Stimulated activated CD4-positive, alpha-beta T cell treated with anti-CD3 and anti-CD28 coated beads, Interleukin-1b, Interleukin-23, amount 100 ng/mL, for 24 hours (primary cell): Measurements from ENCODE around the gene CASD1.

Experiments used
- DNase-seq, 4 experiments: peaks; one replicate each; pipeline ENCODE4 v3.0.0-alpha.2; 2020; ENCODE audit warnings: low read depth in 4 of 4, low spot score in 1 of 4

CASD1 gene

DNA sequence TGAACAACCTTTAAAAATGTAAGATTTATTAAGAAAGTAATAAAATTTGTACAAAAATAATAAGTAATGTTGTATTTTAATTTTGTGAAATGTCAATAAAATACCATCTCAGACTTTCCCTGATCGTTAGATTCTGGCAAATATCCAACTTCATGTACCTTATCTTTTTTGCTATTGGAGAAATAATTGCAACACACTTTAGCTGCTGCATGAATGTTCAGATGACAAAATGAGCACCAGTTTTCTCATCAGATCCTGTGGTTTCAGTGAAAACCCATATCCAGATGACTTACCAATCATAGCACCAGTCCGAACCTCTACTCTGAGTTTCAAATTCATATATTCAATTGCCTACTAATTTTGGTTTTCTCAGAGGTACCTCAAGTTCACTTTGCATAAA lies 69.9 kb downstream of the CASD1 start:
- DNase-seq, result no peak

DNA sequence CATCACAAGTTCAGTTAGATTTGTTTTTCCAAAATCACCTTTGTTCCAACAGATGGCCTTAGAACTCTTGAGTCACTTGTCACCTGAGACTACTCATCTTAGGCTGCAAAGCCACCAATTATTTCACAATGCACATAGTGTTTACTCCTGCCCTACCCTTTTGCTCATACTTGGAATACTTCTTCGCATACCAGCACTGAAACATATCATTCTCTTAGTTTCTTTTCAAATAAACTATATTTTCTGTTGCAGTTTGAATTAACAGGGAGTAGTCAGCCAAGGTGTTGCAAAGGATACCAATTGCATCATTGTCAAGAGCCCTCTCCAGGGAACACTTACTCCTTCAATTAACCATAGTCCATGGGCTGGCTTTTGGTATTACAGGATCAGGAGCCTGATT lies 71.0 kb downstream of the CASD1 start:
- no peak for DNase-seq

DNA sequence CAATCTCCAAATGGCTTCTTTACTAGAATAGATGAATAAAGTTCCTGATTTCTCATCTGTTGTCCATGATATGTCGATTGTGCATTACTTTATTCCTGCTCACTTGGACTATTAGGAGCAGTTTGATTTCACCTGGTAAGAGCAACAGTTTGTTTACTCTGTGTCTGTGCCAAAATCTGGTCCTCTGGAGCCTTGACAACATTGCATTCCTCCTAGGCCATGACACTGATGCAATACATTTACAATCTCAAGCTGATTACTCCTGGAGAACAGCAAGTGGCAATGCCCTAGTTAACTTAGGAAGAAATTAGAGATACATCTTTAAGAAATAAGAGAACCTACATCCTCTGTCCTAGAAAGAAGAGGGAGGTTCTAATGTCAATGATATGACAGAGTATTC lies 74.5 kb downstream of the CASD1 start:
- DNase-seq, result no peak

DNA sequence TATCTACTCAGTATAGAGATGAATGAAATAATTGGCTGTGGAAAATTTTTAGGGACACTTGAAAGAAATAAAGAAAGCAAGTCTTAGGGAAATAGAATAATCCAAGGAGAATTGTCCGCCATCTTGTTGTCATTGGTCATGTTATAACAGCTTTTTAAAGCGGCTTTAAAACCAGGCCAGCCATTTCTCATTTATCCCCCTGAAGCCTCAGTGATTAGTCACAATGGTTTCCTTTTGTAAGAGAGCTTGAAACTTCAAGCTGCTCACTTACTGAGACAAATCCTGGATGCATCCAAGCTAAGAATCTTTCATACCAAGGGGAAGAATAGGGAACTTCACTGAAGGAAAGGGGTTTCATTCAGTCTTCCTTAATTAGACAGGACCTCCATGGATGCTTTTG lies 78.5 kb downstream of the CASD1 start:
- no peak for DNase-seq

DNA sequence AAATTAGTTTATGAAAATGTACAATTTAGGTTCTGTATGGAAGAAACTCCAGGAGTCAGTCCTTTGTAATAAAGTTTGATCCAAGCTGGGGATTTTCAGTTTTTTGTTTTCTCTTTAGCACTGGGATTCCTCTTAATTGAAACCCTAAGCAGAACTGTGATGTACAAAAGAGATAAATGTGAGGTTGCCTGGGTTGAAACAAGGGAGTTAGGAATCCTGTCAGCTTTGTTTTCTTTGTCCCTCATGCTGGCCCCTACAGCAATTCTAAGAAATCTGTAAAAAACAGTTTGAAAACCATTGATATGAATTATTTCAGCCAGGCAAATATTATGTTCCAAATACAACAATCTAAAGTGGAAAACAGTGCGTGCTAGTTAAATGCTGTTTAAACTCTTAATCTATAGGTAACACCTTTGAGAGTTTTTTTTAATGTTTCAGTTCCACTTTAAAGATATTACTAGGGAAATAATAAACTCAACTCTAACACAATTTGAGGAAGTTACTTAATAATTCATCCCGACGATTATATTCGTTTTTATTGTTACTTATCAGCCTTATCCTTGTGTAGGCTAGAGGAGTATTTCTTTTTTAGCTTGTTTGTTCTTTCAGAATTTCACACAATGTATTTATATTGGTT lies 81.0 kb downstream of the CASD1 start:
- no peak for DNase-seq

DNA sequence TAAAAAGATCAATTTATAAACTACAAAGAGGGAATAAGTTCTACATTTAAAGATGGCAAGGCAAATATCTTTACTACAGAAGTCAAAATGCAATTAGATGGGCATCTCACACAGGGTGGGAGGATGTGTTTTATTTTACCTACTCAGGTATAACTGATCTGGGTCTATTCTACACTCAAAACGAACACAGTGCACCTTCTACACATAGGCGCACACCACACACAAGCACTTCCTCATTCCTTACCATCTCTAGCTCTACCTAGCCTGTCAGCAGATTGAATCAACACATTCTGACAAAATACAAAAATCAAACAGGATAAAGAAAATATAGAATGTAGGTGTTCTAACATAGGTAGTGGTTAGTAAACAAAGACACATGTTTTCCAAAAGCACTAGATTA lies 81.6 kb downstream of the CASD1 start:
- no peak for DNase-seq

DNA sequence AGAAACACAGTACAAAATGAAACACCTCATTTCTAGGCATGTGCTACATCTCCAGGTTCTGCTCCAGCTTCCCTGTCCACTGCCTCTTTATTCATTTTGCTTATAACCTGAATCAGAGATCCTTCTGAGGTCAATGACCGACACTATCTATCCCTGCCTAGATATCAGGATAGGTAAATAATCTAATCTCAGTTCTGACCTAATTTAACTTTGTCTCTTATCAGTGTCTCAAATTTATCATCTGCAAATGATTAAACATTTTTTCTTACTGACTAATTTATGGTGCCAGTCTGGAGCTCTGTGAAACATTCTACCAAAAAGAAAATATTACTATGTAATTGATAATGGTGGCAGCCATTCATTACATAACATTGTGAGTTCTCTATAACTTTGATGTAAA lies 85.3 kb downstream of the CASD1 start:
- DNase-seq, result no peak

DNA sequence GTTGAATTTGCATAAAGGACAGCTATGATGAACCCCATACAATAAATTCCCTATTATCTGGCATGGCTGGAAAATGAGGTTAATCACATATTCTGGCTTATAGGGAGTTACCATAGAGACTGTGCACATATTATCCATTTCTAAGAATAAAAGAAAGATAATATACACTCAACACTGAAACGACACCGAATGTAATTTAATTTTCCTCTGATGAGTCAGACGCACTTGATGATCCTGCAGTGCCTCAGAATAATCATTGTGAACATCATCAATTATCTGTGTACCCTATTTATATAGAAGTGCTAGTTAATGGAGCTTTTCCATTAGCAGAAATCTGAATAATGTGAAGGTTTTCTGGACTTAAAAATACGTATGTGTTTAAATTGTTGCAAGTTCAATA lies 86.1 kb downstream of the CASD1 start:
- no peak for DNase-seq

DNA sequence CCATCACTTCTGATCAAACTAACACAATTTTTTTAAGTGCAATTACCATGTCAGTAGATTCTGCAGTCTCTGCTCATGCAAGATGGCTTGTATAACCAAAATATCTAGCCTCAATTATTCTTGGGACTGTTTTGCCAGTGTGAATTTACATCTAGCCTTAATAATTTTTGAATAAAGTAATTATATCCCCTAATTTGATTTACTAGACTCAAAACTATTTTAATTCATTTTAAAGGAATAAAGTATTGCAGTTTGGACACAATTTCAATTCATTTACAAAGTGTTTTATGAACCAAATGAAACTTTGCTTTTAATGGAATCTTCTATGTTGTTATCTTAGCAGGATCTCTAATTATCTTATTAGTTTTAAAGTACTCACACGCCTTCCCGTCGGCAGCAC lies 90.7 kb downstream of the CASD1 start:
- DNase-seq, result no peak

DNA sequence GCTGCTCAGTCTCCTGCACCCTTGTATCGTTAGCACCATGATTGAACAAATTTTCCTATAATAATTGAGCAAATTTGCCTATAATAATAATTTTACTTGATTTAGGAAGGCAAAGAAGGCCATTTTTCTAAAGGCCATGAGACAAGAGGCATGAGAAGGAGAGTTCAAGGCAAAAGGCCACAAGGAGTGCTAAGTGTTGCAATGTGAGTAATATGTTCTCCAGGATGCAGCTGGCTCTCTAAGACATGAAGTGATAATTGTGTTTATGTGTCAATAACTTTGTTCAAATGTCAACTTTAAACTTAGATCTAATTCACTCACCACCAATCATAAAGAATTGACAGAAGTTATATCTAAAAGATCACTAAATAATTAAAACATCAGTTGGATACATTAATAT lies 92.6 kb downstream of the CASD1 start:
- DNase-seq, result no peak

DNA sequence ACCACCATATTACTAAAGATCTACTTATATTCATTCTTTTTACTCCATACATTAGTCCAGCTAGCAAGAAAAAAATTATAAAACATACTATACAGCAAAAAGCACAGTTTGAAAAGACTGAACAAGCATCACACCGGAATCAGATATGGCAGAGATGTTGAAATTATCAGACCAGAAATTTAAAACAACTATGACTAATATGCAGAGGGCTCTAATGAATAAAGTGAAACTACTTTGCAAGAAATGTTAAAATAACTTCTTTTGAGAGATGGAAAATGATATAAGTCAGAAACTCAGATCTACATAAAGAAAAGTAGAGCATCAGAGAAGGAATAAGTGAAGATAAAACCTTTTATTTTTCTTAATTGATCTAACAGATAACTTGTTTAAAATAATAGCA lies 95.4 kb downstream of the CASD1 start:
- DNase-seq, result no peak
